SK-N-SH treated with all-trans-retinoic acid at 6 μM for 48 hours (cell line): Measurements from ENCODE around the gene ANTXR2.

Source experiments
- ATAC-seq: fragments of 200-7000 bp; cut with Tn5 transposase; 3 replicates; pipeline ENCODE4 v1.9.1; 2020; ENCODE audit warnings: mild to moderate bottlenecking, moderate library complexity
- BACH2 ChIP-seq: fragments of 250-450 bp; sonication (Bioruptor Pico); IDR thresholded peaks from 2 replicates; pipeline ENCODE4 v1.9.0; 2021; ENCODE audit warnings: mild to moderate bottlenecking, borderline replicate concordance
- CSDC2 ChIP-seq: fragments of 250-450 bp; sonication (Bioruptor Pico); IDR thresholded peaks from 2 replicates; pipeline ENCODE4 v1.5.0; 2020; ENCODE audit warnings: mild to moderate bottlenecking, moderate library complexity
- ESRRG ChIP-seq: fragments of 250-450 bp; sonication (Bioruptor Pico); IDR thresholded peaks from 2 replicates; pipeline ENCODE4 v1.6.1; 2021; ENCODE audit warnings: mild to moderate bottlenecking
- GLIS3 ChIP-seq: fragments of 250-450 bp; sonication (Bioruptor Pico); IDR thresholded peaks from 2 replicates; pipeline ENCODE4 v1.5.0; 2020; ENCODE audit warnings: mild to moderate bottlenecking, moderate library complexity
- ISL1 ChIP-seq: fragments of 250-450 bp; sonication (Bioruptor Pico); IDR thresholded peaks from 2 replicates; pipeline ENCODE4 v2.1.2; 2022; ENCODE audit warnings: mild to moderate bottlenecking, moderate library complexity
- OSR1 ChIP-seq: fragments of 250-450 bp; sonication (Bioruptor Pico); IDR thresholded peaks from 2 replicates; pipeline ENCODE4 v1.8.0; 2022; ENCODE audit warnings: moderate library complexity, mild to moderate bottlenecking, inconsistent platforms
- PPARA ChIP-seq: fragments of 250-450 bp; sonication (Bioruptor Pico); IDR thresholded peaks from 2 replicates; pipeline ENCODE4 v1.5.0; 2020; ENCODE audit warnings: mild to moderate bottlenecking, borderline replicate concordance
- RARB ChIP-seq: fragments of 250-450 bp; sonication (Bioruptor Pico); IDR thresholded peaks from 2 replicates; pipeline ENCODE4 v1.8.0; 2021; ENCODE audit warnings: mild to moderate bottlenecking, moderate library complexity
- SNAI2 ChIP-seq: fragments of 250-450 bp; sonication (Bioruptor Pico); IDR thresholded peaks from 2 replicates; pipeline ENCODE4 v1.5.0; 2020; ENCODE audit warnings: mild to moderate bottlenecking, moderate library complexity
- TCF4 ChIP-seq: fragments of 250-450 bp; sonication (Bioruptor Pico); IDR thresholded peaks from 2 replicates; pipeline ENCODE4 v1.8.0; 2021; ENCODE audit warnings: mild to moderate bottlenecking, moderate library complexity, borderline replicate concordance
- TOX ChIP-seq: fragments of 250-450 bp; sonication (Bioruptor Pico); IDR thresholded peaks from 2 replicates; pipeline ENCODE4 v1.8.0; 2021; ENCODE audit warnings: mild to moderate bottlenecking, moderate library complexity, borderline replicate concordance
- ZC3H10 ChIP-seq: fragments of 250-450 bp; sonication (Bioruptor Pico); IDR thresholded peaks from 2 replicates; pipeline ENCODE4 v1.5.1; 2021; ENCODE audit warnings: mild to moderate bottlenecking, moderate library complexity
- ZFP3 ChIP-seq: fragments of 250-450 bp; sonication (Bioruptor Pico); IDR thresholded peaks from 2 replicates; pipeline ENCODE4 v1.5.0; 2020; ENCODE audit warnings: mild to moderate bottlenecking, moderate library complexity
- ZFP30 ChIP-seq: fragments of 450-650 bp; formaldehyde crosslinking; IDR thresholded peaks from 2 replicates; pipeline ENCODE4 v1.5.0; 2022; ENCODE audit warnings: mild to moderate bottlenecking, moderate library complexity
- ZNF565 ChIP-seq: fragments of 450-650 bp; formaldehyde crosslinking; conservative IDR thresholded peaks from 2 replicates; pipeline ENCODE4 v1.5.0; 2020; ENCODE audit warnings: low read depth, mild to moderate bottlenecking, moderate library complexity
- ZNF70 ChIP-seq: fragments of 450-650 bp; formaldehyde crosslinking; IDR thresholded peaks from 2 replicates; pipeline ENCODE4 v1.5.0; 2020; ENCODE audit warnings: mild to moderate bottlenecking, moderate library complexity
- ZNF8 ChIP-seq: fragments of 450-650 bp; formaldehyde crosslinking; IDR thresholded peaks from 2 replicates; pipeline ENCODE4 v1.5.0; 2020; ENCODE audit warnings: mild to moderate bottlenecking, moderate library complexity
- TF ChIP-seq, protein P1 (sequence below): fragments of 250-450 bp; sonication (Bioruptor Pico); IDR thresholded peaks from 2 replicates; pipeline ENCODE4 v1.8.0; 2021; ENCODE audit warnings: low read depth, mild to moderate bottlenecking, moderate library complexity, borderline replicate concordance
- TF ChIP-seq, protein P2 (sequence below): fragments of 250-450 bp; sonication (Bioruptor Pico); IDR thresholded peaks from 2 replicates; pipeline ENCODE4 v1.8.0; 2020; ENCODE audit warnings: mild to moderate bottlenecking, moderate library complexity, borderline replicate concordance
- TF ChIP-seq, protein P3 (sequence below): fragments of 250-450 bp; sonication (Bioruptor Pico); IDR thresholded peaks from 2 replicates; pipeline ENCODE4 v1.5.1; 2020; ENCODE audit warnings: low read depth, mild to moderate bottlenecking, moderate library complexity
- TF ChIP-seq, protein P4 (sequence below): fragments of 250-450 bp; sonication (Bioruptor Pico); IDR thresholded peaks from 2 replicates; pipeline ENCODE4 v1.5.0; 2020; ENCODE audit warnings: mild to moderate bottlenecking, moderate library complexity

The ANTXR2 gene

DNA sequence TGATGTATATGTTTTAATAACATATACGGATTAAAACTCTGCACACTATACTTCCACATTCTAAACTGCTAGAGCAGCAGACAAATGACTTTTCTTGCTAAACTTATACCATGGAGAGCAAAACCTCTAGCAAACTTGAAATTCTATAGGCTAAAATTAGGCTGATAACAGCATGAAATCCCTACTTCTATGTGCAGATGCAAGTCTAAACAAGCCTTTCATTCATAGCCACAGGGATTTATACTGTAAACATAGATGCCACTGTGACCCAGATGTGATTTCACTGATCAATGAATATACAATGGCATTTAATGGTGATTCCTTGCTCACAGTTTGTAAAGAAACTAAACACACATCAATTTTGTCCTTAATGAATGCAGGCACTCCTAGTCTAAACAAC lies 151.0 kb downstream of the ANTXR2 start:
- ATAC-seq: no peak
- TF ChIP-seq ZC3H10 (CRISPR knock-in tag) (no peak), ZNF8 (CRISPR knock-in tag) (no peak), CSDC2 (no peak), SNAI2 (CRISPR knock-in tag) (no peak)
- TF ChIP-seq, protein P1, sequence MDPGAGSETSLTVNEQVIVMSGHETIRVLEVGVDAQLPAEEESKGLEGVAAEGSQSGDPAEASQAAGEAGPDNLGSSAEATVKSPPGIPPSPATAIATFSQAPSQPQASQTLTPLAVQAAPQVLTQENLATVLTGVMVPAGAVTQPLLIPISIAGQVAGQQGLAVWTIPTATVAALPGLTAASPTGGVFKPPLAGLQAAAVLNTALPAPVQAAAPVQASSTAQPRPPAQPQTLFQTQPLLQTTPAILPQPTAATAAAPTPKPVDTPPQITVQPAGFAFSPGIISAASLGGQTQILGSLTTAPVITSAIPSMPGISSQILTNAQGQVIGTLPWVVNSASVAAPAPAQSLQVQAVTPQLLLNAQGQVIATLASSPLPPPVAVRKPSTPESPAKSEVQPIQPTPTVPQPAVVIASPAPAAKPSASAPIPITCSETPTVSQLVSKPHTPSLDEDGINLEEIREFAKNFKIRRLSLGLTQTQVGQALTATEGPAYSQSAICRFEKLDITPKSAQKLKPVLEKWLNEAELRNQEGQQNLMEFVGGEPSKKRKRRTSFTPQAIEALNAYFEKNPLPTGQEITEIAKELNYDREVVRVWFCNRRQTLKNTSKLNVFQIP (CRISPR knock-in tag): no peak

DNA sequence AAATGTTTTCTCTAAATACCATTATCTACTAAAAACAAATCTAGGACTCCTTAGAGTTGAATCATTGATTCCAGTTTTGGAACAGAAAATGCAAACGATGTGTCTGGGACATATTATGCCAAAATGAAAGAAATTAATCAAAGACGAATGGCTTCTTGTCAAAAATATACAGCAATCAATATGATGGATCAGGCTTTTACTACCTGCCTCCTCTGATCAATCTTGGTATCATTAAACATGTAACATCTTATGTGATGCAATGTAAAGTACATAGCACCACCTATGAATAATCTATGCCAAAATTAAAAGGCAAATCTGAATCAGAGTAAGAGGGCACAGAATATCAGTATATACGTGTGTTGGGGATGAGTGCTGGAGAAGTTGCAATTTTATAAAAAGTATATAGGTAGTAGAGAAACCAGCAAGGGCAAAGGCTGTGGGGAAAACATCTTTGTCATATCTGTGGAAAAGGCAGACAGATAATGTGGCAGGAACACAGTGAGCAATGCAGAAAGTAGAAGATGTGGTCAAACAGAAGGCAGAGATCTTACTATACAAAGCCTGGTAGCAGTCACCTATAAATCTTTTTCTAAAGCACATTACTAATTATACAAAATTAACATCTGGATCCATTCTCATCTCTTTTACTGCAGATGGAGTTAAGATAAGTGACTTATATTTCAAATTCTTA lies 152.7 kb downstream of the ANTXR2 start:
- ATAC-seq: no peak
- no peak for TF ChIP-seq ZC3H10 (CRISPR knock-in tag)
- TF ChIP-seq, protein P1 (CRISPR knock-in tag): no peak
- no peak for TF ChIP-seq OSR1 (CRISPR knock-in tag)
- no peak for TF ChIP-seq GLIS3 (CRISPR knock-in tag)
- no peak for TF ChIP-seq ZNF565 (CRISPR knock-in tag)
- TF ChIP-seq, protein P2, sequence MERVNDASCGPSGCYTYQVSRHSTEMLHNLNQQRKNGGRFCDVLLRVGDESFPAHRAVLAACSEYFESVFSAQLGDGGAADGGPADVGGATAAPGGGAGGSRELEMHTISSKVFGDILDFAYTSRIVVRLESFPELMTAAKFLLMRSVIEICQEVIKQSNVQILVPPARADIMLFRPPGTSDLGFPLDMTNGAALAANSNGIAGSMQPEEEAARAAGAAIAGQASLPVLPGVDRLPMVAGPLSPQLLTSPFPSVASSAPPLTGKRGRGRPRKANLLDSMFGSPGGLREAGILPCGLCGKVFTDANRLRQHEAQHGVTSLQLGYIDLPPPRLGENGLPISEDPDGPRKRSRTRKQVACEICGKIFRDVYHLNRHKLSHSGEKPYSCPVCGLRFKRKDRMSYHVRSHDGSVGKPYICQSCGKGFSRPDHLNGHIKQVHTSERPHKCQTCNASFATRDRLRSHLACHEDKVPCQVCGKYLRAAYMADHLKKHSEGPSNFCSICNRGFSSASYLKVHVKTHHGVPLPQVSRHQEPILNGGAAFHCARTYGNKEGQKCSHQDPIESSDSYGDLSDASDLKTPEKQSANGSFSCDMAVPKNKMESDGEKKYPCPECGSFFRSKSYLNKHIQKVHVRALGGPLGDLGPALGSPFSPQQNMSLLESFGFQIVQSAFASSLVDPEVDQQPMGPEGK (CRISPR knock-in tag): no peak
- no peak for TF ChIP-seq ZNF70 (CRISPR knock-in tag)
- no peak for TF ChIP-seq PPARA
- TF ChIP-seq, protein P3, sequence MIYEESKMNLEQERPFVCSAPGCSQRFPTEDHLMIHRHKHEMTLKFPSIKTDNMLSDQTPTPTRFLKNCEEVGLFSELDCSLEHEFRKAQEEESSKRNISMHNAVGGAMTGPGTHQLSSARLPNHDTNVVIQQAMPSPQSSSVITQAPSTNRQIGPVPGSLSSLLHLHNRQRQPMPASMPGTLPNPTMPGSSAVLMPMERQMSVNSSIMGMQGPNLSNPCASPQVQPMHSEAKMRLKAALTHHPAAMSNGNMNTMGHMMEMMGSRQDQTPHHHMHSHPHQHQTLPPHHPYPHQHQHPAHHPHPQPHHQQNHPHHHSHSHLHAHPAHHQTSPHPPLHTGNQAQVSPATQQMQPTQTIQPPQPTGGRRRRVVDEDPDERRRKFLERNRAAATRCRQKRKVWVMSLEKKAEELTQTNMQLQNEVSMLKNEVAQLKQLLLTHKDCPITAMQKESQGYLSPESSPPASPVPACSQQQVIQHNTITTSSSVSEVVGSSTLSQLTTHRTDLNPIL (CRISPR knock-in tag): no peak
- TF ChIP-seq TOX (CRISPR knock-in tag): no peak
- TF ChIP-seq BACH2 (CRISPR knock-in tag): no peak
- TF ChIP-seq ZNF8 (CRISPR knock-in tag): no peak
- TF ChIP-seq ZFP3 (CRISPR knock-in tag): no peak
- no peak for TF ChIP-seq TCF4
- TF ChIP-seq ZFP30 (CRISPR knock-in tag): no peak

DNA sequence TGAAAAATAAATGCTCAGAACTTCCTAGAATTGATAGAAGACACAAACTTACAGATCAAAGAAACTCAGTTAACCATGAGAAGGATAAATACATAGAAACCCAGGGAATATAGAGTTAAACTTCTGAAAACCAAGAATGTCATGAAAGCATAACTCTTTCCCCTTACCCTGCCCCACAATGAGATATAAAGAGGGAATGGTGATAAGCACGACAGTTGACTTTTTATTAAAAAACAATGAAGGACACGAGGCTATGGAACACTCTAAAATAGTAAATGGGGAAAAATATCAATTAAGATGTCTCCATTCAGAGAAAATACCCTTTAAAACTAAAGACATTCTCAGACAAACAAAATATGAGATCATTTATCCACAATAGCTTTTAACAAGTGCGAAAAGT lies 154.7 kb downstream of the ANTXR2 start:
- TF ChIP-seq, protein P3 (CRISPR knock-in tag): no peak
- TF ChIP-seq ZFP3 (CRISPR knock-in tag) (no peak), ESRRG (CRISPR knock-in tag) (no peak), OSR1 (CRISPR knock-in tag) (no peak), RARB (CRISPR knock-in tag) (no peak), TOX (CRISPR knock-in tag) (no peak), ISL1 (no peak), SNAI2 (CRISPR knock-in tag) (no peak), GLIS3 (CRISPR knock-in tag) (no peak), ZNF565 (CRISPR knock-in tag) (no peak), CSDC2 (no peak)
- TF ChIP-seq, protein P2 (CRISPR knock-in tag): no peak
- TF ChIP-seq, protein P1 (CRISPR knock-in tag): no peak
- TF ChIP-seq, protein P4, sequence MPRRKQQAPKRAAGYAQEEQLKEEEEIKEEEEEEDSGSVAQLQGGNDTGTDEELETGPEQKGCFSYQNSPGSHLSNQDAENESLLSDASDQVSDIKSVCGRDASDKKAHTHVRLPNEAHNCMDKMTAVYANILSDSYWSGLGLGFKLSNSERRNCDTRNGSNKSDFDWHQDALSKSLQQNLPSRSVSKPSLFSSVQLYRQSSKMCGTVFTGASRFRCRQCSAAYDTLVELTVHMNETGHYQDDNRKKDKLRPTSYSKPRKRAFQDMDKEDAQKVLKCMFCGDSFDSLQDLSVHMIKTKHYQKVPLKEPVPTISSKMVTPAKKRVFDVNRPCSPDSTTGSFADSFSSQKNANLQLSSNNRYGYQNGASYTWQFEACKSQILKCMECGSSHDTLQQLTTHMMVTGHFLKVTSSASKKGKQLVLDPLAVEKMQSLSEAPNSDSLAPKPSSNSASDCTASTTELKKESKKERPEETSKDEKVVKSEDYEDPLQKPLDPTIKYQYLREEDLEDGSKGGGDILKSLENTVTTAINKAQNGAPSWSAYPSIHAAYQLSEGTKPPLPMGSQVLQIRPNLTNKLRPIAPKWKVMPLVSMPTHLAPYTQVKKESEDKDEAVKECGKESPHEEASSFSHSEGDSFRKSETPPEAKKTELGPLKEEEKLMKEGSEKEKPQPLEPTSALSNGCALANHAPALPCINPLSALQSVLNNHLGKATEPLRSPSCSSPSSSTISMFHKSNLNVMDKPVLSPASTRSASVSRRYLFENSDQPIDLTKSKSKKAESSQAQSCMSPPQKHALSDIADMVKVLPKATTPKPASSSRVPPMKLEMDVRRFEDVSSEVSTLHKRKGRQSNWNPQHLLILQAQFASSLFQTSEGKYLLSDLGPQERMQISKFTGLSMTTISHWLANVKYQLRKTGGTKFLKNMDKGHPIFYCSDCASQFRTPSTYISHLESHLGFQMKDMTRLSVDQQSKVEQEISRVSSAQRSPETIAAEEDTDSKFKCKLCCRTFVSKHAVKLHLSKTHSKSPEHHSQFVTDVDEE (CRISPR knock-in tag): no peak
- ATAC-seq: no peak
